ENCODE data around the gene PTGIS. TPM values are rescaled to one million over a fixed set of nuclear protein-coding genes. Genes with fewer than 3 reads are reported as not detected.

The PTGIS gene
- total RNA-seq, 1 donor, result 2.2 TPM

DNA sequence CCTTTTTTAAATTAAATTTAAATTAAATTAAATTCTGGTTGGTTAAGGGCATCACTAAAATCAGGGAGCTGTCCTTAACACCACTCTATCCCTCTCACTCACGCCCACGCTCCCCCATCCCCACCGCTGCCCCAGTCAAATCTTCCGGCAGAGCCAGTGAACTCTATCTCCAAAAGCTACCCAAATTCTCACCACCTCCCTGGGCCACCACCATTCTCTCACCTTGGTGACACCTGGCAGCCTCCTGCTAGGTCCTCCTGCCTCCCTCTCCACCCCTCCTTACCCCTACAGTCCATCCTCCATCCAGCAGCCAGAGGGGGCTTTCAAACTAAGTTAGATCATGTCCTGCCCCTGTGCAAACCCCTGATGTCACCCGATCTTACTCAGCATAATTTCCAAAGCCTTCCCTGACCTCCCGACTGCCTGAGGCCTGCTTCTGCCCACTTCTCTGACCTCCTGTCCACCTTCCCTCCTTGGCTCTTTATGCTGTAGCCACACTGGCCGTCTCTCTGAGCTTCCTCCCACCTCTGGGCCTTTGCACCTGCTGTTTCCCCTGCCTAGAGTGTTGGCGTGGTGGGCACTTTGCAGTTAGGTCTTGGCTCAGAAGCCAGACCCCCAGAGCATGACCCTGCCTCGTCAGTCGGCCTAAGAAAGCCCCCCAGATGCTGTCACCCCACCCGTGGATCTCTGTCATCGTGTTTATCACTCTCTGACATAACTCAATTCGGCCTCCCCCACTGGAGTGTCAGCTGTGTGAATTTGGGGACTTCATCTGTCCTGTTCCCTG is 24.7 kb downstream of the PTGIS start:
- no peak overlapping the region for H3K4me3 ChIP-seq (ENCODE audit: low read depth, low read length)
- TF ChIP-seq, protein P1, sequence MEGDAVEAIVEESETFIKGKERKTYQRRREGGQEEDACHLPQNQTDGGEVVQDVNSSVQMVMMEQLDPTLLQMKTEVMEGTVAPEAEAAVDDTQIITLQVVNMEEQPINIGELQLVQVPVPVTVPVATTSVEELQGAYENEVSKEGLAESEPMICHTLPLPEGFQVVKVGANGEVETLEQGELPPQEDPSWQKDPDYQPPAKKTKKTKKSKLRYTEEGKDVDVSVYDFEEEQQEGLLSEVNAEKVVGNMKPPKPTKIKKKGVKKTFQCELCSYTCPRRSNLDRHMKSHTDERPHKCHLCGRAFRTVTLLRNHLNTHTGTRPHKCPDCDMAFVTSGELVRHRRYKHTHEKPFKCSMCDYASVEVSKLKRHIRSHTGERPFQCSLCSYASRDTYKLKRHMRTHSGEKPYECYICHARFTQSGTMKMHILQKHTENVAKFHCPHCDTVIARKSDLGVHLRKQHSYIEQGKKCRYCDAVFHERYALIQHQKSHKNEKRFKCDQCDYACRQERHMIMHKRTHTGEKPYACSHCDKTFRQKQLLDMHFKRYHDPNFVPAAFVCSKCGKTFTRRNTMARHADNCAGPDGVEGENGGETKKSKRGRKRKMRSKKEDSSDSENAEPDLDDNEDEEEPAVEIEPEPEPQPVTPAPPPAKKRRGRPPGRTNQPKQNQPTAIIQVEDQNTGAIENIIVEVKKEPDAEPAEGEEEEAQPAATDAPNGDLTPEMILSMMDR (IDR thresholded peaks at IDR 0.05; ENCODE audit: insufficient read depth, low read depth, low read length), result no peak
- no peak for DNase-seq (ENCODE audit: low read depth)

DNA sequence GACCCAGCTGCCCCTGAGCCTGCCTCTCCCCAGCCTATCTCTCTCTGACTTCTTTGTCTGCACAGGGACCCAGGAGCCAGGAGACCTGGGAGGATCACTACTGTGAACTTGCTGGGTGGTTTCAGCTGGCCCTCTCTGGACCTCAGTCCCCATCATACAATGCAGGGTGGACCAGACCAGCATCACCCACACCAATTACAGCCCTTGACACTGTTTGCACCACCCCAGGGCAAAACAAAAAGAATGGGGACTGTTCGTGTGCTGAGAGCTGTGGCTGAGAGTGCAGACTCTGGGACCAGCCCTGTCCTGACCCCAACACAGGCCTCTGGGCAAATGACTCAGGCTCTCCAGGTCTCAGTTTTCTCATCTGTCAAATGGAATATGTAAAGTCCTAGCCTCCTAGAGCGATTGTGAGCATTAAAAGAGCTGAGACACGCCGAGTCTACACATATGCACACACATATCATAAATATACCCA is 25.4 kb downstream of the PTGIS start:
- TF ChIP-seq, protein P1 (IDR thresholded peaks at IDR 0.05; ENCODE audit: insufficient read depth, low read depth, low read length), result no peak
- H3K4me3 ChIP-seq (ENCODE audit: low read depth, low read length), result no peak overlapping the region
- DNase-seq (ENCODE audit: low read depth), result no peak

DNA sequence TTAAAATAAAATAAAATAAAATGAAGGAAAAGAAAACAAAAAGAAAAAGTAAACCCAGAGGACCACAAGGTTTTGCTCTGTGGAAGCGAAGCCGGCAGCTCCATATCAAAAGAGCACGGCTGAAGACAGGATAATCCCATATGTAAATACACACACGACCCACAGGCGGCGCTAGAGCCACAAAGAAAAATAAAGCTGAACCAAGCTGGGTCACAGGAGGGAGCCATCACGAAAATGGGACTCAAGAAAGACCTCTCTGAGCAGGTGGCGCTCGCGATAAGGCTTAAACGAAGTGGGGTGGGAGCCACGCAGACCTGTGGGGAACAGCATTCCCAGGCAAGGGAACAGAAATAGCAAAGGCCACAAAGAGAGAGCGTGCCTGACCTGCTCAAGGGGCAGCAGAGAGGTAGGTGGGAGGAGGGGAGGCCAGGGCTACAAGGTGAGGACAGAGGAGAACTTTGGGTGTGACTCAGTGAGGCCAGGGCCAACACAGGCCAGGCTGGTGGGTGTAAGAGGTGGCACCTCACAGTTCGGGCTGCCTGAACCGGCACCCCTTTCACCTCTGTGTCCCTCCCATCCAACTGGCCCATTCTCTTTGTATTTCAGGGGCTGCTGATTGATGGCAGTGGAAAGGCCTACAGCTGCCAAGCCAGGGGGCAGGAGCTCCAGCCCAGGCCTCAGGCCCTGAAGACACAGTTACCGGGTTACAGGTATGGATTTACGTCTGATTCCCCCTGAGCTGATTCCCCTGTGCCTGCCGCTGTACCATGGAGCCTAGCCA is 26.0 kb downstream of the PTGIS start:
- peak; percentile 75 for DNase-seq (ENCODE audit: low read depth)
- TF ChIP-seq, protein P1 (IDR thresholded peaks at IDR 0.05; ENCODE audit: insufficient read depth, low read depth, low read length), result peak; percentile 86
- H3K4me3 ChIP-seq (ENCODE audit: low read depth, low read length), result no peak overlapping the region

DNA sequence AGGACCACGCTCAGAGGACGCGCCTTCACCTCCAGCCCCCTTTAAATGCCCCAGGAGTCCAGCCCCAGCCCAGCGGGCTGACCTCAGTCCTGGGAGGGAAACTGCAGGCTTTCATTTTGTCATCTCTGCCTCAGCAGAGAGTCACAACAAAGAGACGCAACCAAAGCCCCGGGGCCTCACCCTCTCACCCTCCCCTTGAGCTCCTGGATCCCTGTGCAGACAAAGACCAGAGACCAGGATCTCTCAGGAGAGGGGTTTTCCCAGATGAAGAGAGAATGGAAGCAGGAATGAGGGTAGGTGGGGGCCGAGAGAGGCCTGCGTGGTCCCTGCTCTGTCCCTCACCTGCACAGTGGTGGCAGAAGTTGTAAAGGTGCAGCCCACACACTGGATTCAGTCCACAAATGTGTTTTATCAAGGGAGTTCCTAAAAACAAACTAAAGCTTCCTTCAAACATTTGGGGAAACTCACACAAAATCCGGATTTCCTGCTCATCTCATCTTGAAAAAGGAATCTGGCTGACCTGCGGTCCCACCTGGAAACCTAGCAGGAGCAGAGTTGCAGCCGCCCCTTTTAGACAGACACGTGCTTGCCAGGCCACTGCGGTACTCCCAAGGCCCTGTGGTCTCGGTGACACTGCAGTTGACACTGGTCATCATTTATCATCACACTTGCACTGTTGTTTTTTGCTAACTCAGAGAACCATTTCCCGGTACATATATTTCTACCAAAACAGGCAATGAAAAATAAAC is 27.1 kb downstream of the PTGIS start:
- DNase-seq (ENCODE audit: low read depth), result no peak
- TF ChIP-seq, protein P1 (IDR thresholded peaks at IDR 0.05; ENCODE audit: insufficient read depth, low read depth, low read length), result no peak
- no peak overlapping the region for H3K4me3 ChIP-seq (ENCODE audit: low read depth, low read length)

DNA sequence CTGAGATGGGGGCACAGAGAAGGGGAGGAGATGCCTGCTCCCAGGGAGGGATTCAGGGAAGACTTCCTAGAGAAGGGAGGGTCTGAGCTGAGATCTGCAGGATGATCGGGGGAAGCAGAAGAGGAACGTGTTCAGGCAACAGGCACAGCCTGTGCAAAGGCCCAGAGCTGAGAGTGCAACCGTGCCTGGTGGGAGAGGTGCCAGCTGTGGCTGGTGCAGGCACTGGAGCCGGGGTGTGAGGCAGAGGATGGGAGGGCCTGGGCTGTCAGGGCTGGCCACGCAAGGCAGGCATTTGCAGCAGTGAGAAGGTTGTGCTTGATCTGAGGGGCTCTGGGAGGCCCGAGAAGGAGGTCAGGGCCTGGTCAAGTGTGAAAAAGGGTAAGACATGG is 27.7 kb downstream of the PTGIS start:
- no peak for DNase-seq (ENCODE audit: low read depth)
- H3K4me3 ChIP-seq (ENCODE audit: low read depth, low read length), result no peak overlapping the region
- TF ChIP-seq, protein P1 (IDR thresholded peaks at IDR 0.05; ENCODE audit: insufficient read depth, low read depth, low read length), result no peak

DNA sequence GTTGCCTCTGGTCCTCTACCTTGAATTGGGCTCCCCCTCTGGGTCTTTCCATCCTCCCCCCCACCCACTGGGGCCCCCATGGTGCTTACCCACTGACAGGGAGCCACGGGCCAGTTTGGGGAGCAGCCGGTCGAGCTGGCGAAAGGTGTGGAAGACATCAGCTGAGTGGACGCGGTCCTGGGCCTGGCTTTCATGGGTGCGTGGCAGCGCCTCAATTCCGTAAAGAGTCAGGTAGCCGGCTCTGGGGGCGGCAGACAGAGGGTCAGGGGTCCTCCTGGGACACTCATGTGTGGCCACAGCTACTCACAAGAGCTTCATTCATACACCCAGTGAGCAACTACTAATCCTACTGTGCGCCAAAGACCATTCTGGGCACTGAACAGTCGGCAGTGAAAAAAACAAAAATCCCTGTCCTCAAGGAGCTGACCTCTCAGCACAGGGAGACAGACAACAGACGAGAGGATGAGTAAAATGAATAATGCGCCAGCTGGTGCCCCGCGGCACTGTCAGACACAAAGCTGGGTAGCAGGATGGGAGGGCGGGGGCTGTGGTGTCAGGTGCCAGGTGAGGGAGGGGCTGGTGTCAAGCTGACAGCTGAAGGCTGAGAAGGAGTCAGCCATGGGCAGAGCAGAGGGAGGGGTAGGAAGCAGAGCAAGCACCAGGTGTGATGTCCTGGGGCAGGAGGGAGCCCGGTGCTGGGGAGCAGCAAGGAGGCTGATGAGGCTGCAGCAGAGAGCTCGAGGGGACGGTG is 28.3 kb downstream of the PTGIS start:
- H3K4me3 ChIP-seq (ENCODE audit: low read depth, low read length), result no peak overlapping the region
- TF ChIP-seq, protein P1 (IDR thresholded peaks at IDR 0.05; ENCODE audit: insufficient read depth, low read depth, low read length), result no peak
- DNase-seq (ENCODE audit: low read depth), result no peak

All from fibroblast of villous mesenchyme (primary cell).